SK-N-MC (cell line): ENCODE results near the gene PTGDS.

Experiments
- EZH2 ChIP-seq: fragments of 200-600 bp; sonication (generic); IDR thresholded peaks from one replicate; pipeline ENCODE4 v1.6.1; 2017; ENCODE audit warnings: antibody characterized with exemption
- FOXP2 ChIP-seq: optimal IDR thresholded peaks from 2 replicates; pipeline ENCODE3; 2011; ENCODE audit warnings: mild to moderate bottlenecking, moderate library complexity; ENCODE audit not compliant: insufficient read depth; ENCODE audit errors: extremely low read length, control extremely low read depth
- POLR2AphosphoS5 ChIP-seq: IDR thresholded peaks from 2 replicates; pipeline ENCODE4 v1.6.1; 2012; ENCODE audit warnings: mild to moderate bottlenecking, low read depth, low read length, borderline replicate concordance

- TF ChIP-seq POLR2AphosphoS5 (no peak), EZH2 (no peak), FOXP2 (no peak)
Observed at GRCh38 chr9:136962163-136962562, 15.1 kb upstream of the PTGDS start.
